HG03025 (cell line): ENCODE data around the gene MCC.

Source experiments
- ATAC-seq: cut with Tn5 transposase; IDR thresholded peaks from one replicate; pipeline ENCODE4 v1.9.1; 2021; ENCODE audit warnings: mild to moderate bottlenecking, moderate library complexity; ENCODE audit not compliant: unreplicated experiment, low FRiP score

The MCC gene

DNA sequence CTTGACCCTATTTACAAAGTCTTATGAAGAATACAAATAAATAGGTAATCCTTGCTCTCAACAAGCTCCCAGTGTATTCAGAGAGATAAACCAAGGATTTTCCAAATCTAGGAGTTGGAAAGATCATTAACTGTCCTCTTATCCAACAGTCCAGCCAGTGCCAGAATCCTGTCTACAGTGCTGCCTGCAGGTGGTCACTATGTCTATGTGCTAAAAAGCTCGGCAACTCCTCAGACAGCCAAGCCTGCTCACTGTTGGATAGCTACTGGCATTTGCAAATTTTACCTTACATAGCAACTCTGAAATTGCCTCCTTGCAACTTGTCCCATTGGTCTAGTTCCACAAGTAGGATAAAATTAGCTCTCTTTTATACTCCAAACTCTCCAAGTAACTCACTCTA, 324.2 kb downstream of the MCC start:
- ATAC-seq = no peak

DNA sequence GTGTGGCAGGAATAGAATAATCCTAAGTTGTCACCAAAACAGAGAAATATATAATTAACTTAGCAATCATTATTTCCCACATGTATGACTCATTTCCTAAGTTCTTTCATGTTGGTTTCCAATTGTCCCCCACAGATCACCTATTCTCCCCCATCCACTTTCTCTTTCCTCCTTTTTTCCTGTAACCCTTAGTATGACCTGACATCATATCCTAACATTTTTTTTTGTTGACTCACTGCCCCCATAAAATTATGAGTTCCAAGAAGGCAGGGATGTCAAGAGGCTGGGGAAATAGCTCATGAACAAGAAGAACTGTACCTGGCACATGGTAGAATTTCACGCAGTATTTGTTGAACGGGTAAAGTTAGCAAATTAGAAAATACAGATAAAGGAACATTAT, 324.9 kb downstream of the MCC start:
- ATAC-seq = no peak

DNA sequence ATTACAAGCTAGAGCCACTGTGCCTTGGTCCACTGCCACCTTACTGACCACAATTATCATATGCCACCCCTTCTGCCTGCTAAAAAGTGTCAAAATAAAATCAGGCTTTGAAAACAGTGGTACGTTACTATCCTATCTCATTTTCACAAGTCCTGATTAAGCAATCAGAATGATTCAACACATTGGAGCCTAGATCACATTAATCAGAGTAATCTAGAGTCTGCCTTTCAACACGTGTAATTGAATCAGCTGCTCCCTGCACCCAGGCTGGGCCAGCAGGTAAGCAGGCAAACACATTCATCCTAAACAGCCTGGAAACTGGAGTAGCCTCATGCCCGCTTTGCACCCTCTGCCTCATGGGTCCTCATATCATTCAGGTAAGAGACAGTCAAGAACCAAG, 325.5 kb downstream of the MCC start:
- no peak for ATAC-seq

DNA sequence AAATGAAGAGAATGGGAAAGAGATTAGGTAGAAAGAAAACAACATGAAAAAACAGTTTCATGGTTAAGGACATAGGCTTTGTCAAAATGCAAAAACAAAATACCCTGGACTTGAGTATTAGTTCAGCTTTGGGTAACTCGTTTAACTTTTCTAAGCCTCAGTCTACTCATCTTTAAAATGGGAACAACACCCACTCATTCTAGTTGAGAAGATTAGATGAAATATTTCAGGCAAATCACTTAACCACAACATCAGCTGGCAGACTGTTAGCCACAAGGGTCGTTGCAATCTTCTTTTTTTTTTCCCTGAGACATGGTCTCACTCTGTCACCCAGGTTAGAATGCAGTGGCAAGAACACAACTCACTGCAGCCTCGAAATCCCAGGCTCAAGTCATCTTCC, 326.0 kb downstream of the MCC start:
- no peak for ATAC-seq

DNA sequence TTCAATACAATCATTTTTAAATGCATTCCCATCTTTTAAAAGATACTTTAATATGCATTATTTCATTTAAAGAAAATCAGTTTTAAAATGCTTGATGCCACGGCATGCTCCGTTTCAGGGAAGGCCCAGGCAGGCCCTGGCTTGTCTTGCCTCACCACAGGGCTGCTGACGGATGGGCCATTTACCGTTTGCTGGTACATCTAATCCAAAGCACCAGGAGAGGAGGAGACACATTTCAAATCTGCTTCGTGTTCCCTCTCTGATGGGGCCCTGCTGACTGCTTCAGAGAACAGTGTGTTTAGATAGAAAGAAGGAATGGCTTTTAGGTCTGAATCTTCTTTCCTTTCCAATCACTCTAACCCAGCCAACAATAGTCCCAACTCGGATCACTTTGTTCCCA, 326.4 kb downstream of the MCC start:
- no peak for ATAC-seq

DNA sequence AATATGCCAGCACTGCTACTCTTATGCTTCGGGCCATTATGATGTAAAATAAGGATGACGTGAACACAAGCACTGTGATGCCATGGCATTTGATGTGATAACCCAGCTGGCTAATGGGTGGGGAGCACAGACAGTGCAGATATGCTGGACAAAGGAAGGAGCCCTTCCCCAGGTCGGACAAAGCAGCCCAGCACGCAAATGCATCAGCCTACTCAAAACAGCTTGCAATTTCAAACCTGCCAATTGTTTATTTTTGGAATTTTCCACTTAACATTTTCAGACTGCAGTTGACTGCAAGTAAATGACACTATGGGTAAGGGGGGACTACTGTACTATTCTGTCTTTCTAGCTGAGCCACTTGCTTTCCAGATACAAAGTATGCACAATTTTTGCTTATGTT, 330.4 kb downstream of the MCC start:
- ATAC-seq = no peak

DNA sequence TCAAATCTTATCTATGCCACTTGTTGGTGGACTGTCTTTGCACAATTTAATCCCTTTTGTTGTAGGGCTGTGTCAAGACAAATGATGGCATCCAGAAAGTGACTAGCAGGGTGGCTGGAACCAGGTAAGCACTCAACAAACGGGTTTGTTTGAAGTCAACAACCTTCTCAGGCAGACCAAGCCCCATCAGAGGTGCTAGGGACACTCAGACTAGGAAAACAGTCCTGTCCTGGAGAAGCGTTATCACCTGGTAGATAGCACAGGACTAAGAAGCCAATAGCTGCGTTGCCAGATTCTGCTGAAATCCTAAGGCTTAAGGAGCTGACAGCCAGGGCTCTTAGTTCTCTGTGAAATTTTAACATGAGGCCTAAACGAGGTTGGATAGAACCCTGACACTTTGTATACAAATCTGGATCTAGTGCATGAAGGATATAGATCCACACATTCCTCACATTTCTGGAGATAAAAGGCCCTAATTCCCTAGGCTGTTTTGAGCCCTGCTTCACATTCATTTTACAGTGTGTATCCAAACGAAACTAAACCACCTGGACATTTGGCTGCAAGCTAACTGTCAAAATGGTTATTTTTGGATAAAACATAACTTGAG, 331.9 kb downstream of the MCC start:
- ATAC-seq = no peak

DNA sequence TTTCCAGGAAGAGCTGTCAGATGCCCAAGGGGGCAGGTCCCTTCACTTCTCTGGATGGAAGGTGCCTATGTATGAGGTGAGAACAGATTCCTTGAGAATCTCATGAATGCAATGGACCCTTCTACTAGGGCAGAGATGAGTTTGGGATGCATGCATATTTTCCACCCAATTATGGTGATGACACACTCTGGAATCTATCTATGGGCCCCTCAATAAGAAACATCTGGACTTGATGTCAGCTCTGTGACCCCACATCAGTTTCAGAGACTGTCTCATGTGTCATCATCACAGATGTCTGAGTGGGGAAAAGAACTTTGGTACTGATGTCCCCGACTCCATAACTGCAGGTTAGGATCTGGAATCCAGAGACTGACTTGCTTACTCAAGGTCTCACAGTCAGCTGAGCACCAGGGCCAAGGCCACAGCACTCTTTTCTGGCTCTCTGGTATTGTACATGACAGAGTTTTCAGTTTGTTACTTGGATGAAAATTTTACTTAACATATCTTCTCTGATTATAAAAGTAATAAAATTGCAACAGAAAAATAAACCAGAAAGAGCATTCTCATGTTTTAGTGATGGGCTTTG, 334.6 kb downstream of the MCC start:
- no peak for ATAC-seq

DNA sequence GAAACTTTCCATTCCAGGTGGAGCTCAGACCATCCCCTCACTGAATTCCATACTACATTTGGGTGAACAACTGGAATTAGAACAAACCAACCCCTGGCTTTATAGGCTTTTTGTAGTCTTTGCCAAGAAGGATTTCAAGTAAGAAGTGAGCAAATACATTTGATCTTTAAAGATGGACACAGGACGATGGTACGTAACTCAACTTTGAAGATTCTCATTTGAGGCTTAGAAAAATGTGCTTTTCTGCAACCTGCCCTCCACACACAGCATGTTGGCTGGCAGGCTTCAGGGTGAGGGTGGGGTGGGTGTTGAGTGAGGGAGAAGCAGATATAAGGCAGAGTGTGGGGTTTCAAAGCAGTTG, 335.9 kb downstream of the MCC start:
- no peak for ATAC-seq

DNA sequence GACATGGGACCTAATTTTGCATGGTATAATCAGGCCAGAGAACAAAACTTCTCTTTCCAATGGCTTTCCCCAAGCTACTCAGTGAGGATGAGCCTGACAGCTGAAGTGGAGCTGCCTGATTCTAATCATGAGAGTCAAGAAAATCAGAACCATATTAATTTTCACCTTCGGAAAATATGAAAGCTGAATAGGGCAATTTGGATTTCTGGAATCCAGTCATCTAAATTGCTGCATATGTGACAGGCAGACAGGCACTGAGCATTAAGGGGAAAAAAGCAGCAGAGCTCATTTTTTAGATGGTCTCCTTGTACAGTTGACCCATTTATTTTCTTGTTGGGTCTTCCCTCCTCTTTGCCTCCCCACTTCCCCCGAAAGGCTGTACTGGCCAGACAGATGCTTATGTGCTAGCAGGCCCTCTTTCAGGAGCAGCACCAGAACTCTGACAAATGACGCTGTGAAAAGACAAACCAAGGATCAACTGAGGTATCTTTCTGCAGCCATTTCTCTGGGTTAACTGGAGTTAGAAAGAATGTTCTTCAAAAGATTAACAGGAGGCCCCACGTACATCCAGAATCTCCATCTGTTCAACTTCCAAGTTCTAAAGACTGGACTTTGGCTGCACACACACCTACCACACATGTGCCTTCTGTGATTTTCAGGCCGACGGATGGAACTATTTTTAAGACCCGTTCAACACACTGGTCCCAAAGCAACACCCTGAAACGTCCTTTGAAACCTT, 336.4 kb downstream of the MCC start:
- no peak for ATAC-seq

DNA sequence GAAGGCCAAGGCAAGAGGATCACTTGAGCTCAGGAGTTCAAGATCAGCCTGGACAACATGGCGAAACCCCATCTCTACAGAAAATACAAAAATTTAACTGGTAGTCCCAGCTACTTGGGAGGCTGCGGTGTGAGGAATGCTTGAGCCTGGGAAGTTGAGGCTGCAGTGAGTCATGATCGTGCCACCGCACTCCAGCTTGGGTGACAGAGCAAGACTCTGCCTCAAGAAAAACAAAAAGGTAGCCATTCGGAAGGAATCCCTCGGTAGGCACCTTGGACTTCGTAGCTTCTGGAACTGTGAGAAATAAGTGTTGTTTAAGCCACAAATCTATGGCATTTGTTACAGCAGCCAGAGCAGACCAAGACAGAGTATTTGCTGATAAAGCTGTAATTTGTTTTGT, 337.4 kb downstream of the MCC start:
- no peak for ATAC-seq

DNA sequence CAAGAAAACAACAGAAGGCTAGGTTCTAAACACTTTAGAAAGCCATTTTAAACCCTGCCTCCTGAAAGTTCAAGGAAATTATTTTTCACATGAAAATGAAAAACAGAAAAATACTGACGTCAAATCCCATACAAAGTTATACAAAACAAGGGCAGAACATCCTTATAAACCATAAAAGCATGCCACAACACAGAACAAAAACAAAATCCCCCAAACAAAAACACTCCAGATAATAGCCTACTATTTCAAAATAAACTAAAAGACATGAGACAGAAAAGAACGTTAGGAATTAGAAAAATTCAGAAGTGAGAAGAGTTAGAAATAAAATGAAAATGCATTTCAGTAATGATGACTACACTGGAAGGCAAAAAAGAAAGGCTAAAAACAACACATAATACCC, 338.0 kb downstream of the MCC start:
- ATAC-seq = no peak

DNA sequence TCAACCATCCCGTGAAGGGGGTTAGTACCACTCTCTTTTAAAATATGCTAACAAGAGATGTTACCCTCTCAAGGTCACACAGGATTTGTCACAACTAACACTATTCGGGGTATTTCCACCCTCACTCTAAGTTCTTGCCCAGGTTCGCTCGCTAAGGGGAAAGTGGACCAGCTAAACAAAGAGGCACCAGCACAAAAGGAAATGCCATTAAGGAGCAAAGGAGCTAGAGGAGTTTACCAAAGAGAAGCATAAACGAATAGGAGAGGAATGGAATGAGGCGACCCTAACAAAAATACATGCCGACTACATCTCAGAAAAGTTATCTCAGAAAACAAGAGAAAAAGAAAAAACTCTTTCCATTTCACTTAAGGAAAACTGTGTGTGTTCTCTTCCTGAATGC, 340.7 kb downstream of the MCC start:
- no peak for ATAC-seq

DNA sequence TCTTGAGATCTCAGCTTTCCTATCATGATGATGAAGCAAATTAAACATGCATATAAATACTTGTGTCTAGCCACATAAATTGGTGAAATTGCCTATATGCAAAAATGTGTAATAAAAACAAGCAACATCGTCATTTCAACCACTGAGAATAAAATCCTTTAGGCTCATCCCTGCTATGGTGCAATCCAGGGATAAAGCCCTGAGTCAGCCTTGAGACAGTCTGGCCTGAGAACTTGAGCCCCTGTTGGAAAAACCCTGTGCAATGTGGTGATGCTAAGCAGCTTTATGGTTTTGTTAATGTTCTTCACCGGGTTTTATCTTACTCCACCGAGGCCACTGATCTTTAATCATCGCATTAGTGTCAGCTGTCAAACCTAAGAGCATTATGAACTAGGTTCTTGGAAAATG, 341.1 kb downstream of the MCC start:
- ATAC-seq = no peak

DNA sequence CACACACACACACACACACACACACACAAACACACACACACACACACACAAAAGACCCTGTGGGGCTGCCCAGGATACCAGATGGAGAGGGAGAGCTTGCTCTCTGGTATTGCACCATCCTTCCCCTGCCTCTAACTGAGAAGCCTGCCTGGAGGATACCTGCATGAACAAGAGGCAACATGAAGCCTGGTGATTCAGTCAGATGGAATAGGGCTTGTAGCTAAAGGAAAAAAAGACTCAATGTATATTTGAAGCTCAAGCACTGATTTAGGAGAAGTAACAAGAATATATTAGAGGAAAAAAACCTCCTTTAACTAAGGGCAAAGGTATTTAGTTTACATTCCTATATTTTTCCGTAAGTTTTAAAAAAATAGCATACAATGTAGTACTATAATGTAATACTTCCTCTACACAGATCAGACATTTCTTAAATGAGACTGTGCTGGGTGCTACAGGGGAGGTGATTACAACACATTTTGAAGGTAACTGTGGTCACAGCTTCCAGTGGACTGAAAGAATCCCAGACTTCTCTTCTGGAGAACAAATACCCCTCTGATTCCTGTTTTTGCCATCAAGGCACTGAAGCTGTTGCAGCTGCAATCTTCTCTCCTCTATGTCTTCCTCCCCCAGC, 342.4 kb downstream of the MCC start:
- ATAC-seq = no peak

DNA sequence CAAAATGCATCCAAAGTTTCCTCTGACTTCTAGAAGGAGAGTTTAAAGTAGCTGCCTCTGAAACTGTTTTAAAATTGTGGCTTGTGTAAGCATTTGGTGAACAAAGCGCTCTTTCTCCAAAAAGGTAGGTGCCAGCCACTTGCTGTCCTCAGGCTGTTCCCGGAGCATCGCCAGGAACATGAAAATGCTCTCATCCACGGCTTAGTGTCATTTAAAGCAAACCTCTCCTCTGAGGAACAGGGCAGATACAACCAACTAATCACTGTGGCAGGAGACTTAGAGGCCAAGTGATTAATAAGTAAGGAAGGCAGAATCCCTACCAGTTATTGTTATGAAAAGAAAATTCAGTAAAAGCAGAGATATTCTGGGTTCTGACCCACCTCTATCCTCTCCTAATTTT, 346.1 kb downstream of the MCC start:
- no peak for ATAC-seq

DNA sequence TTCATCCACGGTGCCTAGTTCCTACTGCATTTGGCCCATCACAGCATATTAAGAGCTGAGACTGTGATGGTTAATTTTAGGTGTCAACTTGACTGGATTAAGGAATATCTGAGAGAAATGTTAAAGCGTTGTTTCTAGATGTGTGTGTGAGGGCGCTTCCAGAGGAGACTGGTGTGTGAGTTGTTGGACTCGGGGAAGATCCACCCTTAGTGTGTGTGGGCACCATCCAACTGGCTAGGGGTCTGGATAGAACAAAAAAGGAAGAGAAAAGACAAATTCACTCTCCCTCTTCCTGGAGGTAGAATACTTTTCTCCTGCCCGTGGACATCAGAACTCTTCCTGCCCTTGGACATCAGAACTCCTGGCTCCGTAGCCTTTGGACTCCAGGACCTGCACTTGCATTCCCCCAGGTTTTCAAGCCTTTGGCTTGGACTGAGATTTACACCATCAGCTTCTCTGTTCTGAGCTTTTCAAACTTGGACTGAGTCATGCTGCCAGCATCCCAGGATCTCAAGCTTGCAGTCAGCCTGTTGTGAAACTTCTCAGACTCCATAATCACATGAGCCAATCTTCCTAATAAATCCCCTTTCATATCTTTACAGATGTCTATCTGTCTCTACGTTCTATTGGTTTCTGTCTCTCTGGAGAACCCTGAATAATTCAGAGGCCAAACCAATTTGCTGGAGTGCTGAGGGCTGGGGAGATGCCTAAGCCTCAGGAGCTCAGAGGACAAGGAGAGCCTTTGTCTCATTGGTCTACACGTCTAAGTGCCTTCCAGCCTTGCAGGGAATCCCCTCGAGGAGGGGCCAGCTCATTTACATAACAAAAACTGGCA, 347.2 kb downstream of the MCC start:
- ATAC-seq = no peak

DNA sequence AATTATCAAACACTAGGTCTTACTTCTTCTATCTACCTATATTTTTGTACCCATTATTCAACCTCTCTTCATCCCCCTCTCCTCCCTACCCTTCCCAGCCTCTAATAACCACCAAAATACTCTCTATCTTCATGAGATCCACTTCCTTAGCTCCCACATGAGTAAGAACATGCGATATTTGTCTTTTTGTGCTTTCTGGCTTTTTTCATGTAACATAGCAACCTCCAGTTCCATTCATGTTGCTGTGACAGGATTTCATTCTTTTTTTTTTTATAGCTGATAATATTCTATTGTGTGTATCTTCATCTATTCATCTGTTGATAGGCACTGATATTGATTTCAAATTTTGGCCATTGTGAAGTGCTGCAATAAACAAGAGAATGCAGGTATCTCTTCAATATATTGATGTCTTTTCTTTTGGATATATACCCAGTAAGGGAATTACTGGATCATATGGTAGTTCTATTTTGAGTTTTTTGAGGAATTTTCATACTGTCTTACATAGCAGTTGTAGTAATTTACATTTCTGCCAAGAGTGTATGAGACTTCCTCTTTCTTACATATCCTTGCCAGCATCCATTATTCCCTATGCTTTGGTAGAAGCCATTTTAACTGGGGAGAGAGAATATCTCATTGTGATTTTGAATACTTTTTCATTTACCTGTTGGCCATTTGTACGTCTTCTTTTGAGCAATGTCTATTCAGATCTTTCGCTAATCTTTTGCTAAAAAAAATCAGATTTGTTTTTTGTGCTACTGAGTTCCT, 354.9 kb downstream of the MCC start:
- ATAC-seq = no peak

DNA sequence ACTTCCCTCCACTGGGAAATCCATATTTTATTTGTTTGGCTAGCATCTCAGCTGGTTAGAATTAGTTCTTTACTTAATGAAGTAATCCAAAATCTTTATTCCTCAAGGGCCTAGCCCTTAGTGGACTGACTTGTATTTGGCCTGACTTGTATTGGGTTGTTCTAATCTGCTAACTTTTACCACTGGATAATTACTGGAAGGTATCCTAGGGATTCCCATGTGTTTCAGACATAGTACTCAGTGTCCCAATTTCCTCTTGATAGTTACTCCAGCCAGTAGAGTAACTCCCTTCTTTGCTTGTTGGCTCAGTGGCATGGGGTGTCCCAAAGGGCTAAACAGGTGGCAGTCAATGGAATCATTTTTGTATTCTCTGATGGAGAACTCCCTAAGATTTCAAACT, 355.7 kb downstream of the MCC start:
- ATAC-seq = no peak

DNA sequence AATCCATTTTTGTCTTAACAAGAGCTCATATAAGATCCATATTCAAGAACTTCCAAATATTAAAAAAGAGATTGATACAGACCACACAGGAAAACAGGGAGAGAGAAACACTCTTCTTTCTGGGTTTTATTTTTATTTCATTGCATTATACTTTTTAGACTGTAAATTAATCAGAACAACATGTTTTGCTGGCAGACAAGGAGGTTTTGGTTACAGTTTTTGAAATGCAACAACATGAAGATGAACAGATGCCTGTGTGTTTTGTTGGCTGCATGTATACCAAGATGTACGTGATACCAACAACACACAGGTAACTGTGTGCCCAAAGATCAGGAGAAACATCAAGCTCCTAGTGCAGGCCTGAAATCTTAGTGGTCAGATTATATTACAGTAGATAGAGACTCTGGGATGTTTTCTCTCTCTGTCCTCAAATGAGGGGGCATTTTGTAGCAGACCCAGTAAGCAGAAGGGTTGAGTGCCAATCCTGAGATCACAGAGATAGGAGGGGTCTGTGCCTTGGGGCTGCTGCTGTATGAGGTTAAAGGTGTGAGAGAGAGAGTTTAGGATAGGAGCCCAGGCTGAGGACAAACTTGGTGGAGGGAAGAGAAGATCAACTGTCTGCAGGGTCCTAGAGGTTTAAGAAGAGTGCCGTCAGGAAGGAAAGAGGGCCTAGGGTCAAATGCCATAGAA, 359.5 kb downstream of the MCC start:
- no peak for ATAC-seq
